Sciatic nerve (tissue), 2 donors: Measurements from ENCODE around the gene GLRA1. TPM values are rescaled to one million over a fixed set of nuclear protein-coding genes. Genes with fewer than 3 reads are reported as not detected.
A peak's percentile ranks its signal among the peaks of the same experiment; 100 is the strongest.

Experiments used
- ATAC-seq: fragments of 200-7000 bp; cut with Tn5 transposase; one replicate; pipeline ENCODE4 v1.9.1; 2020; ENCODE audit warnings: mild to moderate bottlenecking, moderate library complexity
- DNase-seq: peaks from one replicate; pipeline ENCODE4 v3.0.0-alpha.2; 2020; ENCODE audit warnings: low spot score
- intact Hi-C: fragments of 100-400 bp; cut with DNase I; formaldehyde crosslinking; loops from one replicate; pipeline ENCODE4 v1.14.2; 2022
- total RNA-seq: library from RNA; stranded (reverse); fragmentation: NEBNext Ultra II Directional; extraction: Animal tissue kit (Norgen Biotek cat#: 25700); gene quantifications from one replicate; pipeline ENCODE4 v1.2.1, GENCODE V29; 2021
- donor health status: DM: no; HTN: no; CAD: no.
- donor health status: DM: no; HTN: no; CAD: no.

Gene GLRA1
- not detected for total RNA-seq

DNA sequence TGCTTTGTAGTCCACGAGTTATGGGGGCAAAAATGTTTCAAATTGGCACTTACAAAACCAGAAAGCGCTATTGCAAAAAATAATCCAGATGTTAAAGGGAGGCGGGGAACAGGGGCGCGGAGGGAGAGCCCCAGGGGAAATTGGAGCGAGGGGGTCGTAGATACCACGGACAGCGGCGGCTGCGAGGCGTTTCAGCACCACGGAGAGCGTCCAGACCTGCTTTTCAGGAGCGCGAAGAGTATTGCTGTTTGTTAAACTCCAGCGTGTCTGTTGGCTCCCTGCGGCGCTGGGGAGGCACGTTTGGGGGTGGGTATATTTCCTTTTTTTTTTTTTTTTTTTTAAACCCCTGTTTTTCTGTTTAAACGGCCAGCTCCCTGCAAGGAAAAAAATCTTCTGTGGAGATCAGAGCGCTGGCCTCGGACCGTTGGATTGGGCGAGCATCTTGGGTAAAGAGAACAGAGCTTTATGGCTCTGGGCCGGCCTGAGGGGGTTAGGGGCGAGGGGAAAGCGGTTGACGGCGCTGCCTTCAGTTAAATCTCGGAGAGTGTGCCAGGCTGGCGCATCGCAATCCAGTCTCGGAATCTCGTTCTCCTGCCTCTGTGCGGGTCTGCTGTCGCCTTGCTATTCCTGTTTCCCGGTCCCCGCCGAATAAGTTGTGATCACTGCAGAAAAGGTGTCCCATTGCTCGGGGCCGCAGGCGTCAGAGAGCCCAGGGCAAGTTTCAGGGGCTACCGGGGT is at the start of gene GLRA1:
TSS of gene GLRA1 (minus strand) at position 288 of the 738 bp plus-strand sequence. CDS start 302 bp downstream, outside the sequence.
- peak; percentile 50 for ATAC-seq
- intact Hi-C loops = no loop called here
- peak; percentile 69 for DNase-seq

DNA sequence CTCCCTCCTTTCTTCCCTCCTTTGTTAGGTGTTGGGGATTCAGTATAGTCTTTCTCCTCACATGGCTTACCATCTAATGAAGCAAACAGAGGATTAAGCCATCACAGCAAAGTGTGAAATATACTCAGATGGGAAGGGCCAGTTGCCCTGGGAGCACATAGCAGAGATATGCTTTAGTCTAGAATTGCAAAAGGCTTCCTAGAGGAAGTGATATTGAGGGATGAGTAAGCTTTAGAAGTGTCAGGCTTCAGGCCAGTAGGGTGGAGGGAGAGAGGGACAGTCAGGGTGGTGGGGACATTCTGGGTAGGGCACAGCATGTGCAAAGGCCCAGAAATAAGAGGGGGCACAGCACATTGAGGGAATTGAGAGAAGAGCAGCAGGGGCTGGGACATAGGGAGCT is 46.2 kb upstream of the GLRA1 start:
- DNase-seq = no peak
- ATAC-seq = no peak
- intact Hi-C loops = no loop called here

DNA sequence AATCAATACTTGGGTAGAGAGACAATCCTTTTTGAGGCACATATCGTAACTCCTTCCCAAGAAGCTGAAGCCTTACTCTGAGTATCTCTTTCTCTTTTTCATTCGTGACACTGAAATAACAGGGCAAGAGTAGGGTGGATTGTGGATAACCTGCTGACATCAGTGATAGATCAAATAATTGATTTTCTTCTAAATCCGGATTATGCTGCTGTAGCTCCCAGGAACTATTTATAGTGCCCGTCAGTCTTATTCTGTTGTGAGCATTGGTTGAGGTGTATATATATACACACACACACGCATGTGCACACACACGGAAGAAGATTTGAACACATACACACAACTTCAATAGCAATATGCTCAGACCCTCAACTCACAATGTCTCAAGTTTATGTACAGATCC is 43.2 kb upstream of the GLRA1 start:
- ATAC-seq (no peak), DNase-seq (no peak)
- intact Hi-C loops = no loop called here

DNA sequence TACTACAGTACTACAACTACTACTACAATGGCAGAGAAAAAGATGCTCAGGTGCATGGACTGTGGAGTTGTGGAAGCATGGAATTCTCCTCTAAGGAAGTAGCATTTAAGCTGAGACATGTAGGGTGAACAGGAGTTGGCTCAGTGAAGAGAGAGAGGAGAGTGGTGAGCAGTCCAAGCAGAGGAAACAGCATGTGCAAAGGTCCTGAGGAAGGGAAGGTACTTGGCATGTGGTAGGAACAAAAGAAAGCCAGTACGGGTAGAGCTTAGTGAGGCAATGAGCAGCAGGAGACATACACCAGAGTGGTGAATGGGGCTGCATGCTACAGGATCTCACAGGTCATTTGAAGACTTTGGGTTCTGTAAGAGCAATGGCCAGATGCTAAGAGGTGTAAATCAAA is 41.4 kb upstream of the GLRA1 start:
- ATAC-seq = no peak
- intact Hi-C loops = no loop called here
- no peak for DNase-seq

DNA sequence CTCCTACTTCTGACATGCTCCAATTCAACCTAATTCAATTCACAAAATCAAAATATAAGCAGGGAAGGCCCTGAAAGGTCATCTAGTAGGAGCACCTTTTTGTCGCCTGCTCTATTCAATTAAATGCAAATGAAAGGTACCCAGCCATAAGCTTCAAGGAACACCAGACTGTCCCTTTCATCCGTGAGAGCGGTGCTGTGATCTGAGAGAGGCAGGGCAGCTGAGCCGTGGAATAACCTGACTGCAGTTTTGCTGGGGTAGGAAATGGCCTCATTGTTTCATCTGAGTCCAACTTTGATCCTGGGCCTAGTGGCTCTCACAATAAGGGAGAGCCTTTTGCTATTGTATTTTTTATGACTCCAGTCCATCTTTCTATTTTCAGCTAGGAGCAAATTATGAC is 39.8 kb upstream of the GLRA1 start:
- intact Hi-C loops = no loop called here
- DNase-seq (no peak), ATAC-seq (no peak)

DNA sequence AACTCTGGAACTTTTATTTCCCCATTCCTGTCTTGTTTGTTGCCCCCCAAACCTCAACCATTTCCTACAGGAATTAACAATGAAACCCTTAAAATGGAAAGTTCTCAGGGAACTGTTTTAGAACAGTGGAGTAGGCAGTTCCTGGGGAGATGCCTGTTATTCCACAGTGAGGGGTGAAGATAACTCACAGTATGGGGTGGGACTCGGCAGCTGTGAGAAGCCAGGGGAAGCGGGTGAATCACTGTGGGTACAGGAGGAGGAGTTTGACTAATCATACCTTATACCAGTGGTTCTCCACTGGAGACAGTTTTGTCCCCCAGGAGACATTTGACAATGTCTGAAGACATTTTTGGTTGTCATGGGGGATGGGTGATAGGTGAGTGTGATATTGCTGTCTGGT is 36.9 kb upstream of the GLRA1 start:
- ATAC-seq (no peak), DNase-seq (no peak)
- intact Hi-C loops = no loop called here

DNA sequence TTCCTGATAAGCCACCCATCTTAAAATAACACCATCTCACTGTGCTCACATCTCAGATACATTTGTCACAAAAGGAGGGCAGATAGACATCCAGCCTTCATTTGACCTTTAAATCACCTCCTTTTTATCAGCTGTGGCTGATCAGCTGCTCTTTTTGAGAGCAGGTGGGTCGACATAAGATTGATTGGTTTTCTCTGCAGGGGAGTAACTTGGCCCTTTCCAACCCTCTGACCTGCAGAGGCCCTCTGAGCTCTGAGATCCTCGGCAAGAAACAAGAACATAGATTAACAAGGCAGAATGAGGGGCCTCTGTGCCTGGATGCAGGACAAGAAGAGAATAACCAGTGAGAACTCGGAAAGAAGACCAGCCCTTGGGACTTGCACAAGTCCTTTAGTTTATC is 33.5 kb upstream of the GLRA1 start:
- no peak for DNase-seq
- intact Hi-C loops = no loop called here
- no peak for ATAC-seq

DNA sequence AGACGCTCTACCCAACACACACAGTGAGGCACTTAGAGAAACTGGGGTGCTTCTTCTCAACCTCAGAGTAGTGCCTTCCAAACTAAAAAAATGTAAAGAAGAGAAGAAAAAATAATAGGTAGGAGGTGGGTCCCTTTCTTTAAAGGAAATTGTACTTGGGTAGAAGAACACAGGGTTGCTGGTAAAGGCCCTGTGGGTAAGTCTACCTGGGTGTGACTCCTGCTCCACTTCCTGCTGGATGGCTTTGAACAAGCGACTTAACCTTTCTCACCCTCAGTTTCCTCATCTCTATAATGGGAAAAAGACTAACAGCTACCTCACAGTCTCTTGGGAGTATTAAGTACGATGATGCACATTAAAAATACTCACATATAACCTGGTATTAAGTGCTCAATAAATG is 32.1 kb upstream of the GLRA1 start:
- DNase-seq = no peak

DNA sequence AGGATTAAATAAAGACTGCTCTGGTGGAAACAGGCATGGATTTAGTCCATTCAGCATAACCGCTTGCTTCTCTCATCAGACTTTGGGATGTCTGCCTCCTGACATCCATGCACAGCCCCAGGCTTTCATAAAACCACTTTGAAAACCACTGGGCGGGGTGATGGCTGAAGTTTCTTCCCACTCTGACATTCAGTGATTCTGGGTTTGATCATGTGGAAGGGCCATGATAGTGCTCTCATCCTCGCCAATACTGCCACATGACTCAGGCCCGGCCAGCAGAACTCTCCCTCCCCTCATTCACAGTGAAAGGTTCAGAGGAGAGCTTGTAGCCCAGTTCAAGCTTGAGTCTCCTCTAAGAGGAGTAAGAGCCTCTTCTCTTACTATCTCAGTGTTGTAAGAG is 29.6 kb upstream of the GLRA1 start:
- ATAC-seq = no peak
- intact Hi-C loops = no loop called here
- DNase-seq = no peak

More for the DNA sequence above, 32.1 kb upstream of the GLRA1 start:
- no peak for ATAC-seq
- intact Hi-C loops = no loop called here

DNA sequence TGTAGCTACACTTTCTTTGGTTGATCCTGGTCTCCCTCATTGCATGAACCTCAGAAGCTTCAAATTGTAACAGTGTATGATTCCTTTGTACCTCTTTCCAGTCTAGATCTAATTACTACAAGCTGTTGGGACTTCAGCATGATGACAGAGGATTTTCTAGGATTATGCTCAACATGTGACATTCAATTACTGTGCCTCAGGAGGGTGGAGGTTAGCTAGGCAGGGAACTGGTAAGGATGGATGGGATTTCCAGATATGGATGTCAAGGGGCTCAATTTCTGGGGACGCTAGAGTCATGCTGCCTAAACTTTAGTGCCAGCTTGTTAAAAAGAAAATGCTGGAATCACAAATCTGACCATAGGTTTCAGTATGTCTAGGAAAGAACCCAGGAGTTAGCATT is 29.2 kb upstream of the GLRA1 start:
- ATAC-seq = no peak
- intact Hi-C loops = no loop called here
- DNase-seq = no peak

DNA sequence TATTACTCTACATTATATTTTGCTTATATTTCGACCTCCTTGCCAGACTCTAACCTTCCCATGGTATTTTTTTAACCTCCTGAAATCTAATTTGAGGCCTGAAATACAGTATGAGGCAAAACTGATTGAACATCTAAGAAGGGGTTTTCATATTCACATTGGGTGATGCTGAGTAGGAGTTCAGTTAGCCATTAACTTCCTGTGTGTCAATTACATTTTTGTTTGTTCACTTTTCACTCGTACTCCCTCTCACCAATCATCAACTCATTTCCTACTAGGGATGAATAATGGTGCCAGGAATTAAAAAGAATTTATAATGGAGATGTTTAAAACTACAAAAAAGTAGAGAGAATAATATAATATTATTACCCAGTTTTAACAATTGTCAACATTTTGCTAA is 27.6 kb upstream of the GLRA1 start:
- intact Hi-C loops = no loop called here
- DNase-seq = no peak
- no peak for ATAC-seq

DNA sequence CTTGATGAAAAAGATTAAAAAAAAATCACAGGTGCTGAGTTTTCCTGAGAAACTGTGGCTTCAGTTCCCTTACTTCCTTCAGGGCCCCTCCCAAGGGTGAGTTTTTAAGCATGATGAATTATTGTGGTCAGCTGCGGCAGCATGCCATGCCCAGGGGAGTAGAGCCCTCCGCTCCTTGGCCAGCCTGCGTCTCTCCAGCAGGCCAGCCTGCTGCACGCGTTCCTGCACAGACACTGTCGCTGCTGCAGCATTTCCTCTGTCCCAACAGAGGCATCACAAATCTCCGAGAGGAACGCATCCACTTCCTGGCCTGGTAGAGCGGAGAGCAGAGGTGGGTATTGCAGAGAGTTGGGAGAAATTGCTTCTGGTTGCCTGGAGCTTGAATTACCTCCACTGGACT is 26.1 kb upstream of the GLRA1 start:
- DNase-seq = no peak

DNA sequence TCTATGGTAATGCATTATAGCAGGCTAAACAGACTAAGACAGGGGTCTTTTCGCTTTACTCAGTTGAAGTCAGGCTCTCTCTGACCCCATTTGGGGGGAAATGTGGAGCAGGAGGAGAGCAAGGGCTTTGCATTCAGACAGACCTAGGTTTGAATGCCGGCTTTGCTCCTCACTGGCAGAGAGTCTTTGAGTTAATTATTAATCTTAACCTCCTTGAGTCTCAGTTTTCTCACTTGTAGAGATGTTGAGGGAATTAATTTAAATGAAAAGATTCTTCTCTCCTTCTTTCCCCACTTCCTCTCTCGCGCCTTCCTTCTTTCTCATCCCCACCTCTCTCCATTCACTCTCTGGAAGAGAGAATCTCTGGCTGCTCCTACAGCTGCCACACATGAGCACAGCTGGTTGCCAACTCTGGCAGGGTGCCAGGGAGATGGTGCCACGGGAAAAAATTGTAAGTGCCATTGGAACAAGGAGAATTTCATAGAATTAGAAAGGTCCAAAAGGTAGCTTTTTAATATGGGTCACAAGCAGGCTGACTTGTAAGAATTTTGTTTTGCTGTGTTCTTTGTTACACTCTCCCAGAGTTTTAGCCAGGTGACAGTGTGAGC is 25.2 kb upstream of the GLRA1 start:
- intact Hi-C loops = no loop called here
- DNase-seq (no peak), ATAC-seq (no peak)

More for the DNA sequence above, 26.1 kb upstream of the GLRA1 start:
- ATAC-seq = no peak
- intact Hi-C loops = no loop called here

DNA sequence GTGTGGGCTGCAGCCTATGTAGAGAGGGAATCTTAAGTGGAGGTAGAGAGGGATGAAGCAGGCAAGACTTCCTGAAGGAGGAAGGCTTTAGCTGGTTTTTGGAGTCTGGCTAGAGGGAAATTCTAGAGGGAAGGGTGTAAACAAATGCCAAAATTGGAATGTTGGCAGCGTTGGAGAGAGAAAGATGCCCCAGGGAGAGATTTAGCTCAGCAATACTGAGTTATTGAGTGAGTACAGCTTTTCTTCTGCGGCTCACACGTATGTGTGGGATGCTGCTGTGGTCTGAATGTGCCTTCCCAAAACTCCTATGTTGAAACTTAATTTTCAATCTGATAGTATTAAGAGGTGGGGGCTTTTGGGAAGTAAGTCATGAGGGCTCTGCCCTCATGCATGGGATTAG is 24.5 kb upstream of the GLRA1 start:
- ATAC-seq = no peak
- intact Hi-C loops = no loop called here
- no peak for DNase-seq

DNA sequence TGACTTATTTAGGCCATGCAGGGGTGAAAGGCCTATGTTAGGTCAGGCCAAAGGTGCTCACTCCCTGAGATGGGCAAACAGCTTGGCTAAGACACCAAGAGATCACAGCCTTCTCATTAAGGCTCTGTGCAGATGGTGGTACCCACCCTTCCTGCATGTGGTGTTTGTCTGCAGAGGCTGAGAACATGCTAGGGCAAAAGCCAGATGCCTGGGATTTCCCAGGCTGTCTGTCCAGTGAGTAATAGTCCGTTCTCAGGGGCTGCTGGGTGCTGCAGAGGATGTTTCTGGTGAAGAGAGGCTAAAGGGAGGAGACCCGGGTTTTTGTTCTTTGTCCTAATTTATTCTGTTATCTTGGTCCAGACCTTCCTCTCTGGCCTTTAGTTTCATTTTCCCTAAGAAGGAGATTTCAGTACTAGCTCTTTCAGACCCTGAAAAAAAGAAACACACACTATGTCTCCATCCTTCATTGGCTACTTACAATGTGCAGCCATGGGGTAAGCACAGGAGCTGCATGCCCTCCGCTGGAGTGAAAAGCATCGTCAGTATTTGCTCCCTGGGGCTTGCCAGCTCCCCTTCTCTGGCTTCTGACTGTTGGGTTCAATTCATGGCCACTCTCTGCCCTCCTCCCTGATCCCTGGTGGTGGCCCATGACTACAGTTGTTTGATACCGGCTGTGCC is 23.4 kb upstream of the GLRA1 start:
- ATAC-seq (peak; percentile 39), DNase-seq (no peak)
- intact Hi-C loops = no loop called here

DNA sequence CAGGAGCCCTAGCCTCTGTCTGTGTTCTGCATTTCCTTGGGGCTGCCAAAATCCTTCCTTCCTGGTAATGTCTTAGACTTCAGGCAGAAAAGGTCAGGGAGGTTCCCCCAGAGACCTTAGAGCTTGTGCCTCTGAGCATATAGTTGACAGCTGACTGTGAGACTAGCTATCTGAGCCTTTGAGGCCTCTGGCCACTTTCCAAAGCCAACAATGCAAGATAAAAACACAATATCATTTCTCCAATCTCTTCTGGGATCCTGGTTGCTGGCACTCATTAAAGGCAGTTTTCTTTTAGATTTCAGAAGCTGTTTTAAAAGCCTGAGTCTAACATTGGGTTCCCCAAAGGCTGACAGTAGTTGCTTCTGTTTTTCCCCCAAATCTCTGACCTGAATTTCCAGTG is 13.2 kb upstream of the GLRA1 start:
- ATAC-seq (no peak), DNase-seq (no peak)
- intact Hi-C loops = no loop called here

DNA sequence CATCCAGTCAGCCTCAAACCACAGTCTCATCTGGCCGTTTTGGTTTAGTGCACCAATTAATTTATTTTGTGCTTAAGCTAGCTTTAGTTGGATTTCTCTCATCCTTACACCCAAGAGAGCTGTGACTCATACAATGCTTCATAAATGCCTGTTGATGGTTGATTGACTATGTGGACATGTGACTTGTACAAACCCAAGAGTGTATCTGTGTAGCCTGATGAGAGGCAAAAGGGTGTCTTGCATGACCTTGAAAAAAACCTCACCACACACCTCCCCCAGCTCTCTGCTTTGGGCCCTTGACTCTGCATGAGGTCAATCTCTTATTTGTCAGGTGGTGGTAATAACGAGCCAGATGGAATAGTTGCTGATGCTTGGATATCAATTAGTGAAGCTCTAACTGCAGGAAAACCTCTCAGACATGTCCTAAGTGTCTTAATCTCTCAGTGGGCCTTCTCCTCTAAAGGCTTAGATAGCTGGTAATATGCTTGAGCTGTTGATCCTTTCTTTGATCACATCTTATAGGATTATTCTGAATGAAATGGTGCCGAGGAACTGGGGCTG is 10.6 kb upstream of the GLRA1 start:
- intact Hi-C loops = no loop called here

DNA sequence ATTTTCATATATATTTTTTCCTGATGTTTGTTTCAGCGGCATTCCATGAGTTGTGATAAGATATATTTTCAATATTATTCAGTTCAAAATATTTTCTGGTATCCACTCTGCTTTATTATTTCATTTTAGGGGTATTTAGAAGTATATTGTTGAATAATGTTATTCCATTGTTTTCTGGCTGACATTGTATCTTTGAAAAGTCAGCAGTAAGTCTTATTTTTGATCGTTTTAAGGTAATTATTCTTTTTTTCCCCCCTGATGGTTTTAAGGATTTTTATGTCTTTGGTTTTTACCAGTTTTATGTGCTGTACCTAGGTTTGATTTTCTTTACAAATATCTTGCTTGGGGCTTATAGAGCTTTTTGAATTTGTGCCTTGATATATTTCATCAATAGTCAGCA is 6.6 kb upstream of the GLRA1 start:
- DNase-seq = no peak
- intact Hi-C loops = no loop called here
- ATAC-seq = no peak

More for the DNA sequence above, 10.6 kb upstream of the GLRA1 start:
- DNase-seq (no peak), ATAC-seq (no peak)

DNA sequence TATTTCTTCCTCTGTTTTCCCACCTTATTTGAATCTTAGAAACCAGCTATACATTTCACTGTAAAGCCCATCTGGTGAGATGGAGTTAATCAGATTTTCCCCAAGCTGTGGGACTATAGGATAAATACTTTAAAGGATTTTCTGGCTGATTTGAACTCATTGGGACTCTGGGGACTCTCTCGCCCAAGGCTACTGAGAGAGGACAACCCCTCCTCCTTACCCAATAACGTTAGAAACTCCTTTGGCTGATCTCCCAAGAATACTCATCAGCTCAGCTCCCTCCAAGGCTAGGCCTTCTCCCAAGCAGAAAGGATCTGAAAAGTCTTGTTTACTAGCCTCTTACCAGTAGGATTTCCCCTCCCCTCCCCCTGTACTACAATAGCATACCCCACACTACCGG is 1.5 kb upstream of the GLRA1 start:
- DNase-seq (no peak), ATAC-seq (no peak)
- intact Hi-C loops = no loop called here

DNA sequence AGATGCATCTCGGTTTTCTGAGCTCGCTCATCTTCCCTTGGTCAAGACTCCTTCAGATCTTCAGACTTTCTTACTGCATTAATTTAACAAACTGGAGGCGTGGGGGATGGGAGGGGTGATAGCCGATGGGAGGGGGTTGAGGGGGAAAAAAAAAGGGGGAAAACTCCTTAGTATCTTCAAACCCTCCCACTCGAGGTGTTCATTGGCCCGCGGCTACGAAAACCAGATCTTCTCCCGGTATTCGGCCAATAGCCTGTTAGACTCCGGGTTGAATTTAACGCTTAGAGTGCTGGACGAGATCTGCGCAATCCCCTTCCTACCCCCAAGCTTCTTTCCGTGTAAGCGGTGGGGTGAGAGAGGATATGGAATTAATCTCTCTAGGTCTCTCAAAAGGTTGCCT is 689 bp upstream of the GLRA1 start:
- ATAC-seq (no peak), DNase-seq (no peak)
- intact Hi-C loops = no loop called here
